ENCODE measurements around the gene MYBBP1A.

The MYBBP1A gene

DNA sequence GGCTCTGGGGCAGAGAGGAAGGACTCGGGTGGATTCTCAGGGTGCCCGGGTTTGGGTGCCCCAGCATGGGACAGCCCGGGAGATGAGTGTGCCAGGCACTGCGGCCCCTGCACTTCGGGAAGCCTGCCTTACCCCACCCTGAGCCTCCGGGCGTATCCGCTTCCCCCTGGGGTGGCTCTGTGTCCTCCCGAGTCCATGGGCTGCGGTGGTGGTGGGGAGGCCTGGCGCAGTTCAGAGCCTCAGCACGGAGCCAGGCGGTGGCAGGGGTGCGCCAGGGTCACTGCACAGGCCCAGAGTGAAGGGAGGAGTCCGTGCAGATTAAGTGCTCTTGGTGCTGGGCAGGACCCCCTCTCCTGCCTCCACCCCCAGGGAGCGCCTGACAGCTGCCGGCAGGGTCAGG, 20.7 kb downstream of the MYBBP1A start:
- peak; percentile 16 for ATAC-seq
- TF ChIP-seq ZNF8 (CRISPR knock-in tag; IDR thresholded peaks at IDR 0.05) (no peak), ZNF70 (CRISPR knock-in tag; IDR thresholded peaks at IDR 0.05) (no peak), ZC3H10 (CRISPR knock-in tag; IDR thresholded peaks at IDR 0.05) (no peak), ESRRG (CRISPR knock-in tag; IDR thresholded peaks at IDR 0.05) (no peak), ZNF565 (CRISPR knock-in tag; conservative IDR thresholded peaks at IDR 0.05; ENCODE audit: low read depth) (no peak), CSDC2 (CRISPR knock-in tag; IDR thresholded peaks at IDR 0.05) (no peak), ISL1 (CRISPR knock-in tag; IDR thresholded peaks at IDR 0.05) (no peak), ARNTL (CRISPR knock-in tag; IDR thresholded peaks at IDR 0.05; ENCODE audit: borderline replicate concordance, low read depth) (no peak), PPARA (CRISPR knock-in tag; IDR thresholded peaks at IDR 0.05; ENCODE audit: borderline replicate concordance) (no peak), BACH2 (CRISPR knock-in tag; IDR thresholded peaks at IDR 0.05; ENCODE audit: borderline replicate concordance) (no peak), OSR1 (CRISPR knock-in tag; IDR thresholded peaks at IDR 0.05) (no peak), TOX (CRISPR knock-in tag; IDR thresholded peaks at IDR 0.05; ENCODE audit: borderline replicate concordance) (no peak), RARB (CRISPR knock-in tag; IDR thresholded peaks at IDR 0.05) (no peak), TCF4 (CRISPR knock-in tag; IDR thresholded peaks at IDR 0.05; ENCODE audit: borderline replicate concordance) (no peak), ZFP30 (CRISPR knock-in tag; IDR thresholded peaks at IDR 0.05) (no peak)
- TF ChIP-seq, protein P1, sequence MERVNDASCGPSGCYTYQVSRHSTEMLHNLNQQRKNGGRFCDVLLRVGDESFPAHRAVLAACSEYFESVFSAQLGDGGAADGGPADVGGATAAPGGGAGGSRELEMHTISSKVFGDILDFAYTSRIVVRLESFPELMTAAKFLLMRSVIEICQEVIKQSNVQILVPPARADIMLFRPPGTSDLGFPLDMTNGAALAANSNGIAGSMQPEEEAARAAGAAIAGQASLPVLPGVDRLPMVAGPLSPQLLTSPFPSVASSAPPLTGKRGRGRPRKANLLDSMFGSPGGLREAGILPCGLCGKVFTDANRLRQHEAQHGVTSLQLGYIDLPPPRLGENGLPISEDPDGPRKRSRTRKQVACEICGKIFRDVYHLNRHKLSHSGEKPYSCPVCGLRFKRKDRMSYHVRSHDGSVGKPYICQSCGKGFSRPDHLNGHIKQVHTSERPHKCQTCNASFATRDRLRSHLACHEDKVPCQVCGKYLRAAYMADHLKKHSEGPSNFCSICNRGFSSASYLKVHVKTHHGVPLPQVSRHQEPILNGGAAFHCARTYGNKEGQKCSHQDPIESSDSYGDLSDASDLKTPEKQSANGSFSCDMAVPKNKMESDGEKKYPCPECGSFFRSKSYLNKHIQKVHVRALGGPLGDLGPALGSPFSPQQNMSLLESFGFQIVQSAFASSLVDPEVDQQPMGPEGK (CRISPR knock-in tag; IDR thresholded peaks at IDR 0.05; ENCODE audit: borderline replicate concordance) = no peak
- TF ChIP-seq, protein P2, sequence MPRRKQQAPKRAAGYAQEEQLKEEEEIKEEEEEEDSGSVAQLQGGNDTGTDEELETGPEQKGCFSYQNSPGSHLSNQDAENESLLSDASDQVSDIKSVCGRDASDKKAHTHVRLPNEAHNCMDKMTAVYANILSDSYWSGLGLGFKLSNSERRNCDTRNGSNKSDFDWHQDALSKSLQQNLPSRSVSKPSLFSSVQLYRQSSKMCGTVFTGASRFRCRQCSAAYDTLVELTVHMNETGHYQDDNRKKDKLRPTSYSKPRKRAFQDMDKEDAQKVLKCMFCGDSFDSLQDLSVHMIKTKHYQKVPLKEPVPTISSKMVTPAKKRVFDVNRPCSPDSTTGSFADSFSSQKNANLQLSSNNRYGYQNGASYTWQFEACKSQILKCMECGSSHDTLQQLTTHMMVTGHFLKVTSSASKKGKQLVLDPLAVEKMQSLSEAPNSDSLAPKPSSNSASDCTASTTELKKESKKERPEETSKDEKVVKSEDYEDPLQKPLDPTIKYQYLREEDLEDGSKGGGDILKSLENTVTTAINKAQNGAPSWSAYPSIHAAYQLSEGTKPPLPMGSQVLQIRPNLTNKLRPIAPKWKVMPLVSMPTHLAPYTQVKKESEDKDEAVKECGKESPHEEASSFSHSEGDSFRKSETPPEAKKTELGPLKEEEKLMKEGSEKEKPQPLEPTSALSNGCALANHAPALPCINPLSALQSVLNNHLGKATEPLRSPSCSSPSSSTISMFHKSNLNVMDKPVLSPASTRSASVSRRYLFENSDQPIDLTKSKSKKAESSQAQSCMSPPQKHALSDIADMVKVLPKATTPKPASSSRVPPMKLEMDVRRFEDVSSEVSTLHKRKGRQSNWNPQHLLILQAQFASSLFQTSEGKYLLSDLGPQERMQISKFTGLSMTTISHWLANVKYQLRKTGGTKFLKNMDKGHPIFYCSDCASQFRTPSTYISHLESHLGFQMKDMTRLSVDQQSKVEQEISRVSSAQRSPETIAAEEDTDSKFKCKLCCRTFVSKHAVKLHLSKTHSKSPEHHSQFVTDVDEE (CRISPR knock-in tag; IDR thresholded peaks at IDR 0.05) = no peak
- TF ChIP-seq, protein P3, sequence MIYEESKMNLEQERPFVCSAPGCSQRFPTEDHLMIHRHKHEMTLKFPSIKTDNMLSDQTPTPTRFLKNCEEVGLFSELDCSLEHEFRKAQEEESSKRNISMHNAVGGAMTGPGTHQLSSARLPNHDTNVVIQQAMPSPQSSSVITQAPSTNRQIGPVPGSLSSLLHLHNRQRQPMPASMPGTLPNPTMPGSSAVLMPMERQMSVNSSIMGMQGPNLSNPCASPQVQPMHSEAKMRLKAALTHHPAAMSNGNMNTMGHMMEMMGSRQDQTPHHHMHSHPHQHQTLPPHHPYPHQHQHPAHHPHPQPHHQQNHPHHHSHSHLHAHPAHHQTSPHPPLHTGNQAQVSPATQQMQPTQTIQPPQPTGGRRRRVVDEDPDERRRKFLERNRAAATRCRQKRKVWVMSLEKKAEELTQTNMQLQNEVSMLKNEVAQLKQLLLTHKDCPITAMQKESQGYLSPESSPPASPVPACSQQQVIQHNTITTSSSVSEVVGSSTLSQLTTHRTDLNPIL (CRISPR knock-in tag; IDR thresholded peaks at IDR 0.05; ENCODE audit: low read depth) = no peak

DNA sequence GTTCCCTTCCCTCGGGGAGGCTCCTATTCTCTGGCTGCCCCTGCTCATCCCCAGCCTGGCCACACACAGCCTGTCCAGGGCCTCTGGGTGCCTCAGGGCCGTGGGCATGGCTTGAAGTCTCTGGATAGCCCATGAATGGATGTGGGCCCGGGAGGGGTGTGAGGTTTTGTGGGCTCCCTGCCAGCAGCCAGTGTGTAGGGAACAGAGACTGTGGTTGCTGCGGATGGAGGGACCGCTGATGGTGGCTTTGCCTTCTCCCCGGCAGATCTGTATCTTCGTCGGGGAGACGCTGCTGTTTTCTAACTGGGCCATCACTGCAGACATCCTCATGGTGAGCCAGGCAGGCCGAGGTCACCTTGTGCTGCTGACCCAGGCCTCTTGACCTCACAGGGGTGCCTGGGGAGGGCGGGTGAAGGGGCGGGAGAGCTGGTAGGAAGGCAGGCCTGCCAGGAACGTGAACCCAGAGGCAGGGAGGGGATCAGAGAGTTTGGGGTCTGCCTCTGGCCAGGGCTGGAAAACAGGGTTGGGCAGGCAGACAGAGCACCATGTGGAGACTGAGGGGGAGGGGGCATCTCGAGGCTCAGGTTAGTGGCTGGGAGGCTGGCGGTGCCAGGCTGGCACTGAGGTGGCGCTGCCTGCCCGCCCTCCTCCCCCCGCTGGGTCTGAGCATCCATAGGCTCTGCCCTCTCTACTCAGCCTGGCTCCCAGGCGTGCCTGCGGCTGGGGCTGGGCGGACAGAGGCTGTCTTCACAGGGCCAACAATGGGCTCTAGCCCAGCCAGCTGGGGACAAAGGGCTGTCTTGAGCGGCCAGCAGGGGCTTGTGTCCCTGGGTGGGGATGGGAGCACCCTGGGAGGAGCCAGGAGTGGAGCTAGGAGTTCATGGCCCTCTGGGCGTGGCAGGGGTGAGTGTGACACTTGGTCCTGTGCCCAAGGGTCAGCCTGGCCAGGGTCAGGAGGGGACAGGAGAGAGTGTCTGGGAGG, 21.4 kb downstream of the MYBBP1A start:
- peak; percentile 56 for ATAC-seq
- TF ChIP-seq ZNF565 (CRISPR knock-in tag; conservative IDR thresholded peaks at IDR 0.05; ENCODE audit: low read depth) (0 out of 2 replicates have a peak, but pooled peaks have one; percentile 65), ZFP30 (CRISPR knock-in tag; IDR thresholded peaks at IDR 0.05) (no peak), ZFP3 (CRISPR knock-in tag; IDR thresholded peaks at IDR 0.05) (0 out of 2 replicates have a peak, but pooled peaks have one; percentile 27)

DNA sequence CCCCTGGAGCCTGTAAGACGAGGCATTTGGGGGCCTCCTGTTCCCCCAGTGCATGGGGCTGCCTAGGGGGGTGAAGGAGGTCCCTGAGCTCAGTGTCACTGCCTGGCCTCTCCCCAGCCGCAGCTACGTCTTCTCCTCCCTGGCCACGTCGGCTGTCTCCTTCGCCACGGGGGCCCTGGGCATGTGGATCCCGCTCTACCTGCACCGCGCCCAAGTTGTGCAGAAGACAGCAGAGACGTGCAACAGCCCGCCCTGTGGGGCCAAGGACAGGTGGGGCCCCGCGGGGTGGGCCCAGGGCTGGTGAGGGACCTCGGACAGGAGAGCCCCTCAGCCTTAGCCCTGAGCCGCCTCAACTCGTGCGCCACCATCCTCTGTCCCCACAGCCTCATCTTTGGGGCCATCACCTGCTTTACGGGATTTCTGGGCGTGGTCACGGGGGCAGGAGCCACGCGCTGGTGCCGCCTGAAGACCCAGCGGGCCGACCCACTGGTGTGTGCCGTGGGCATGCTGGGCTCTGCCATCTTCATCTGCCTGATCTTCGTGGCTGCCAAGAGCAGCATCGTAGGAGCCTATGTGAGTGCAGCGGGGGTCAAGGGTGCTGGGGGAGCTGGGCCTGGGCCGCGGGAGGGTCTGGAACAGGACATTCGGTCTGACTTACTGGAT, 22.2 kb downstream of the MYBBP1A start:
- ATAC-seq = no peak
- TF ChIP-seq PPARA (CRISPR knock-in tag; IDR thresholded peaks at IDR 0.05; ENCODE audit: borderline replicate concordance) = no peak
- TF ChIP-seq ZC3H10 (CRISPR knock-in tag; IDR thresholded peaks at IDR 0.05) = no peak
- TF ChIP-seq ZNF8 (CRISPR knock-in tag; IDR thresholded peaks at IDR 0.05) = no peak
- TF ChIP-seq BACH2 (CRISPR knock-in tag; IDR thresholded peaks at IDR 0.05; ENCODE audit: borderline replicate concordance) = no peak
- TF ChIP-seq, protein P4, sequence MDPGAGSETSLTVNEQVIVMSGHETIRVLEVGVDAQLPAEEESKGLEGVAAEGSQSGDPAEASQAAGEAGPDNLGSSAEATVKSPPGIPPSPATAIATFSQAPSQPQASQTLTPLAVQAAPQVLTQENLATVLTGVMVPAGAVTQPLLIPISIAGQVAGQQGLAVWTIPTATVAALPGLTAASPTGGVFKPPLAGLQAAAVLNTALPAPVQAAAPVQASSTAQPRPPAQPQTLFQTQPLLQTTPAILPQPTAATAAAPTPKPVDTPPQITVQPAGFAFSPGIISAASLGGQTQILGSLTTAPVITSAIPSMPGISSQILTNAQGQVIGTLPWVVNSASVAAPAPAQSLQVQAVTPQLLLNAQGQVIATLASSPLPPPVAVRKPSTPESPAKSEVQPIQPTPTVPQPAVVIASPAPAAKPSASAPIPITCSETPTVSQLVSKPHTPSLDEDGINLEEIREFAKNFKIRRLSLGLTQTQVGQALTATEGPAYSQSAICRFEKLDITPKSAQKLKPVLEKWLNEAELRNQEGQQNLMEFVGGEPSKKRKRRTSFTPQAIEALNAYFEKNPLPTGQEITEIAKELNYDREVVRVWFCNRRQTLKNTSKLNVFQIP (CRISPR knock-in tag; IDR thresholded peaks at IDR 0.05; ENCODE audit: borderline replicate concordance, low read depth) = no peak
- no peak for TF ChIP-seq ZNF565 (CRISPR knock-in tag; conservative IDR thresholded peaks at IDR 0.05; ENCODE audit: low read depth)
- no peak for TF ChIP-seq RARB (CRISPR knock-in tag; IDR thresholded peaks at IDR 0.05)
- TF ChIP-seq TCF4 (CRISPR knock-in tag; IDR thresholded peaks at IDR 0.05; ENCODE audit: borderline replicate concordance) = no peak
- no peak for TF ChIP-seq ARNTL (CRISPR knock-in tag; IDR thresholded peaks at IDR 0.05; ENCODE audit: borderline replicate concordance, low read depth)
- TF ChIP-seq ESRRG (CRISPR knock-in tag; IDR thresholded peaks at IDR 0.05) = no peak
- TF ChIP-seq, protein P2 (CRISPR knock-in tag; IDR thresholded peaks at IDR 0.05) = no peak
- TF ChIP-seq, protein P3 (CRISPR knock-in tag; IDR thresholded peaks at IDR 0.05; ENCODE audit: low read depth) = no peak
